ENCODE measurements around the gene SPP2.
A peak's percentile ranks its signal among the peaks of the same experiment; 100 is the strongest.

The SPP2 gene

GRCh38 chr2:234096164-234096563 is 45.7 kb downstream of the SPP2 start:
- no peak for DNase-seq

GRCh38 chr2:234098681-234099080 is 48.2 kb downstream of the SPP2 start:
- peak; percentile 23 for DNase-seq

DNA sequence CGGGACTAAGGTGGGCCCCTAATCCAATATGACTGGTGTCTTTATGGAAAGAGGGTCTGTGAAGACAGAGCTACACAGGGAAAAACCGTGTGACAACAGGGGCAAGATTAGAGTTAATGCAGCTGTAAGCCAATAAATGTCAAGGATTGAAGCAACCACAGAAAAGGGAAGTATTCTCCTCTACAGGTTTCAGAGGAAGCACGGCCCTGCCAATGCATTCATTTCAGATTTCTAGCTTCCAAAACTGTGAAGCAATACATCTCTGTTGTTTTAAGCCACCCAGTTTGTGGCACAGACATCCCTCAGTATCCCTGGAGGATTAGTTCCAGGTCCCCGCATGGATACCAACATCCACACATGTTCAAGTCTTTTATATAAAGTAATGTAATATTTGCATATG is 48.8 kb downstream of the SPP2 start:
- DNase-seq: no peak

DNA sequence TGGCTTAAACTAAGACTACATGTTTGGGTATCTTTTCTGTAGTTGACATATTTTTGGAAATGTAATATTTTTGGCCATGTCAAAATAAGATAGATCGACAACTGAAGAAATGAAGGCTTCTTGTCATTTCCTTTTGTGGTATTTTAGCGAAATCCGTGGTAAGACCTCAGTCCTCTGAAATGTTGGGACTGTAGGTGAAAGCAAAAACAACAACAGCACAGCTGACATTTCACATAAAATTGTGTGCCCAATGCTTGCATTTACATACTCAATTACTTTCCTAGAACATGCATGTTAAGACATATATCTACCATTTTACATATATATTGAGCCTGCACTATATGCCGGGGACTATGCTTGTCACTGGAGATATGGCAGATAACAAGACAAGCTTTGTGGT is 50.2 kb downstream of the SPP2 start:
- DNase-seq: no peak

- no peak for DNase-seq
Observed at GRCh38 chr2:234102112-234102511, 51.6 kb downstream of the SPP2 start.

- no peak for DNase-seq
Observed at GRCh38 chr2:234107861-234108260, 57.4 kb downstream of the SPP2 start.

DNA sequence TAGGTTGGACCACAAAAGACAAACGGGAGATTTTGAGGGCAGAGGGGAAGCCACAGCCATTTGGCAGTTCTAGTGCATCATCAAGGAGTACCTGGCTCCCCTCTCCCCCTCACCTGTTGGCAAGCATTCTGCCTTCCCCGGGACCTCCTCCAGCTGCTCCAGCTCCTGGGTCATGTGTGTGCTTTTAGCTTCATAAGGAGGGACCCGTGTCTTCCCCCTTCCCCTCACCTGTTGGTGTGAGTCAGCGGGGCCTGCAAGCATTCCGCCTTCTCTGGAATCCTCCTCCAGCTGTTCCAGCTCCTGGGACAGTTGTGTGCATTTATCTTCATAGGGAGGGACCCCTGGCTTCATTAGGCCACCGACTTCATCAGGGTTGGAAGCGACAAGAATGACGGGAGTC is 58.8 kb downstream of the SPP2 start:
- DNase-seq: no peak

- no peak for DNase-seq
Observed at GRCh38 chr2:234110219-234110618, 59.7 kb downstream of the SPP2 start.

GRCh38 chr2:234111523-234111922 is 61.0 kb downstream of the SPP2 start:
- DNase-seq: no peak

- DNase-seq: no peak
Observed at GRCh38 chr2:234116010-234116409, 65.5 kb downstream of the SPP2 start.

GRCh38 chr2:234121999-234122398 is 71.5 kb downstream of the SPP2 start:
- DNase-seq: no peak

DNA sequence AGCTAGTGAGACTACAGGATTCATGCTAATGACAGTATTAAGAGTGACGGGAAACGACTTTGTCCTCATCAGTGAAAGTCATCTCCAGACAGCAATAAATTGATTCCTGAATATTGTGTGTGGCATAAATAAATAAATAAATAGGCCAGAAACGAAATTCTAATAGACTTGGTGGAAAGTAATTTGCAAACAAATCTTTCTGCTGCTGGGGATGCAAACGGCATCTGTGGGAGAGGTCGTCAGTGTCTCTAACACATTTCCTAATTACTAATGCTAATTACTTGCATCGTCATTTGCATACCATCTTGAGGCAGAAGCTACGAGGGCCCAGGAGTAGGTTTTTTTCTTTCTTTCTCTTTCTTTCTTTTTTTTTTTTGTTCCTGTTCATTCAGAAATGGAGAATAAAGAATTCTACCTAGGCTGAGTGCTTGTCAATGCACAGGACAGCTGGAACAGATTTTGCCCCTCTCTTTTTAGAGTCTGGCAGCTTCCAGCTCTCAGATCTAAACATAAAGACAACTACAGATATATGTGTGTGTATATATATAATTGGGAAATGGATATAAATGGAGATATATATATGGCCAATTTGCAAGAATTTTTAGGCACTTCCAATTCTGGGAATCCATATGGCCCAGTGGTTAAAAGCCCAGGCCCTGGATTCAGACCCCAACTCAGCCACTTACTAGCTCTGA is 75.1 kb downstream of the SPP2 start:
- no peak for DNase-seq

DNA sequence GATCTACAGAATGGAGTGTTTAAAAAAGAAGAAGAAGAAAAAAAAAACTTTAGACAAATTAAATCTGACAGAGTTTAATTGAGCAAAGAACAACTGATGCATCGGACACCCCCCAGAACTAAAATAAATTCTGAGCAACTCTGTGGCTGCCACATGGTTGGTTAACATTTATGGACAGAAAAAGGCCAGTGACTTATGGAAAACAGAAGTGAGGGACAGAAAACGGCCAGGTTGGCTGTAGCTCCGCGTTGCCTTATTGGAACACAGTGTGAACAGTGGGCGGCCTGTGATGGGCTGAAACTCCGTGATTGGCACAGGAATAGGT is 75.6 kb downstream of the SPP2 start:
- no peak for DNase-seq

Data from DMS79 treated with DMSO at 0.1 percent for 48 hours (cell line).